Testis (tissue), 3 donors: ENCODE results near the gene IL9. TPM values are rescaled to one million over a fixed set of nuclear protein-coding genes. Genes with fewer than 3 reads are reported as not detected.

Experiments
- DNase-seq: peaks from one replicate; pipeline ENCODE4 v3.0.0-alpha.2; 2019
- H3K27ac ChIP-seq, 2 donors: fragments of 200-600 bp; sonication (generic); one replicate each; pipeline ENCODE4 v1.5.1; 2019
- H3K27me3 ChIP-seq: fragments of 200-600 bp; sonication (generic); one replicate; pipeline ENCODE4 v1.5.1; 2019
- H3K36me3 ChIP-seq: fragments of 200-600 bp; sonication (generic); one replicate; pipeline ENCODE4 v1.5.1; 2017; ENCODE audit warnings: low read depth; ENCODE audit errors: missing control alignments
- H3K4me1 ChIP-seq: fragments of 200-600 bp; sonication (generic); one replicate; pipeline ENCODE4 v1.5.1; 2019
- H3K4me3 ChIP-seq, 2 donors: fragments of 200-600 bp; sonication (generic); one replicate each; pipeline ENCODE4 v1.5.1; 2017 to 2019
- H3K9me3 ChIP-seq: fragments of 200-600 bp; sonication (generic); one replicate; pipeline ENCODE4 v1.5.1; 2017
- CTCF ChIP-seq, 3 experiments: fragments of 450-650 bp in 2 of 3; fragments of 200-600 bp in 1 of 3; sonication (generic) in 1 of 3; IDR thresholded peaks; one replicate each; pipeline ENCODE4 v1.5.1; 2016 to 2019; ENCODE audit warnings: antibody characterized with exemption in 3 of 3, mild to moderate bottlenecking in 2 of 3, moderate library complexity in 1 of 3
- POLR2A ChIP-seq: fragments of 450-650 bp; IDR thresholded peaks from one replicate; pipeline ENCODE4 v1.6.1; 2017; ENCODE audit warnings: antibody characterized with exemption, mild to moderate bottlenecking, moderate library complexity
- WGBS, 2 donors: methylation state at CpG; one replicate each; pipeline ENCODE4 v1.1.5; 2018; 5-methylcytosine and 5-hydroxymethylcytosine counted together
- intact Hi-C: fragments of 100-400 bp; cut with DNase I; formaldehyde crosslinking; loops from one replicate; pipeline ENCODE4 v1.15.1; 2023; ENCODE audit warnings: low total_unique reads
- polyA plus RNA-seq: library from polyadenylated mRNA; stranded (reverse); fragments of 350-450 nt; fragmentation: Illumina TruSeq; extraction: RNeasy Lipid Tissue Mini Kit (QIAGEN cat#74804); gene quantifications from one replicate; pipeline ENCODE4 v1.2.3, GENCODE V29; 2014; ENCODE audit warnings: low read depth, low replicate concordance; ENCODE audit not compliant: insufficient read depth
- total RNA-seq, 2 donors: library from RNA; depleted of rRNA; stranded (reverse); fragments of >200 nt; gene quantifications; one replicate each; pipeline ENCODE4 v1.2.3, GENCODE V29; 2016

The IL9 gene
- total and polyA plus RNA-seq, 3 donors from 2014 or later: not detected

- no peak for DNase-seq
- Histone ChIP-seq H3K36me3 (no peaks in the 10 kb centered on the region), H3K4me1 (peaks cover 6% of the 10 kb centered on the region), H3K27me3 (no peaks in the 10 kb centered on the region), H3K27ac (no peak overlapping the region), H3K9me3 (no peaks in the 10 kb centered on the region), H3K4me3 (no peak overlapping the region)
- intact Hi-C loops: no loop called here
- 67 to 75% methylated on average over 2 of the region's 2 CpGs for WGBS, 2 donors
- no peak for TF ChIP-seq POLR2A
- TF ChIP-seq CTCF (IDR thresholded peaks at IDR 0.05): no peak
Observed at GRCh38 chr5:135891268-135891667, 4.4 kb downstream of the IL9 start.

- H3K27ac ChIP-seq: no peak overlapping the region
- intact Hi-C loops: no loop called here
- no peak for DNase-seq
- H3K27me3 ChIP-seq: no peaks in the 10 kb centered on the region
- WGBS, 2 donors: 85 to 90% methylated on average over 5 of the region's 5 CpGs
- H3K4me3 ChIP-seq: no peak overlapping the region
- H3K4me1 ChIP-seq: peaks cover 6% of the 10 kb centered on the region
- TF ChIP-seq CTCF (IDR thresholded peaks at IDR 0.05) (no peak), POLR2A (no peak)
- H3K9me3 ChIP-seq: no peaks in the 10 kb centered on the region
- no peaks in the 10 kb centered on the region for H3K36me3 ChIP-seq
Observed at GRCh38 chr5:135890867-135891266, 4.8 kb downstream of the IL9 start.

GRCh38 chr5:135890296-135890695 is 5.3 kb downstream of the IL9 start:
- no peak for TF ChIP-seq POLR2A
- TF ChIP-seq CTCF (IDR thresholded peaks at IDR 0.05): no peak
- WGBS, 2 donors: 55 to 60% methylated on average over 2 of the region's 2 CpGs
- DNase-seq: no peak
- Histone ChIP-seq H3K27me3 (no peaks in the 10 kb centered on the region), H3K27ac (no peak overlapping the region), H3K4me1 (peaks cover 6% of the 10 kb centered on the region), H3K4me3 (no peak overlapping the region), H3K9me3 (no peaks in the 10 kb centered on the region), H3K36me3 (no peaks in the 10 kb centered on the region)
- intact Hi-C loops: no loop called here

GRCh38 chr5:135887881-135888614 is 7.6 kb downstream of the IL9 start:
- DNase-seq: no peak
- Histone ChIP-seq H3K9me3 (no peaks in the 10 kb centered on the region), H3K4me3 (no peak overlapping the region), H3K27me3 (no peaks in the 10 kb centered on the region), H3K36me3 (no peaks in the 10 kb centered on the region), H3K27ac (no peak overlapping the region), H3K4me1 (no peaks in the 10 kb centered on the region)
- intact Hi-C loops: no loop called here
- WGBS, 2 donors: 76 to 82% methylated on average over 8 to 13 of the region's 13 CpGs
- no peak for TF ChIP-seq POLR2A
- no peak for TF ChIP-seq CTCF (IDR thresholded peaks at IDR 0.05)

GRCh38 chr5:135887447-135887864 is 8.2 kb downstream of the IL9 start:
- Histone ChIP-seq H3K9me3 (no peaks in the 10 kb centered on the region), H3K27me3 (no peaks in the 10 kb centered on the region), H3K27ac (no peak overlapping the region), H3K4me1 (no peaks in the 10 kb centered on the region), H3K4me3 (no peak overlapping the region), H3K36me3 (no peaks in the 10 kb centered on the region)
- TF ChIP-seq POLR2A: no peak
- TF ChIP-seq CTCF (IDR thresholded peaks at IDR 0.05): peak; percentile 28 to 73 (median 63)
- 11 to 14% methylated on average over 8 of the region's 8 CpGs for WGBS, 2 donors
- DNase-seq: peak; percentile 63
- intact Hi-C loops: no loop called here
